AG20443 (cell line): ENCODE data around the gene CLDN8.

Source experiments
- DNase-seq: peaks from one replicate; pipeline ENCODE4 v3.0.0; 2012; ENCODE audit warnings: low spot score, mixed read lengths

Gene CLDN8

GRCh38 chr21:30216041-30216723, at the start of gene CLDN8:
CLDN8 (minus strand) TSS chr21:30216097; CDS start chr21:30215925, 172 bp downstream.
- DNase-seq = no peak

- DNase-seq = peak; percentile 8
Observed at GRCh38 chr21:30257773-30258172, 41.9 kb upstream of the CLDN8 start.

- no peak for DNase-seq
Observed at GRCh38 chr21:30256100-30256499, 40.2 kb upstream of the CLDN8 start.

- DNase-seq = no peak
Observed at GRCh38 chr21:30255679-30256078, 39.8 kb upstream of the CLDN8 start.

GRCh38 chr21:30251781-30252180, 35.9 kb upstream of the CLDN8 start:
- DNase-seq = no peak

GRCh38 chr21:30249936-30250335, 34.0 kb upstream of the CLDN8 start:
- no peak for DNase-seq

- no peak for DNase-seq
Observed at GRCh38 chr21:30248844-30249243, 32.9 kb upstream of the CLDN8 start.

- no peak for DNase-seq
Observed at GRCh38 chr21:30245061-30245460, 29.2 kb upstream of the CLDN8 start.

- DNase-seq = no peak
Observed at GRCh38 chr21:30243691-30244090, 27.8 kb upstream of the CLDN8 start.

- DNase-seq = no peak
Observed at GRCh38 chr21:30240661-30241060, 24.8 kb upstream of the CLDN8 start.

GRCh38 chr21:30238168-30238567, 22.3 kb upstream of the CLDN8 start:
- no peak for DNase-seq

- no peak for DNase-seq
Observed at GRCh38 chr21:30234643-30235042, 18.7 kb upstream of the CLDN8 start.

- DNase-seq = no peak
Observed at GRCh38 chr21:30234050-30234449, 18.2 kb upstream of the CLDN8 start.

GRCh38 chr21:30233228-30234020, 17.5 kb upstream of the CLDN8 start:
- DNase-seq = no peak

GRCh38 chr21:30232011-30232410, 16.1 kb upstream of the CLDN8 start:
- no peak for DNase-seq

- DNase-seq = peak; percentile 42
Observed at GRCh38 chr21:30227633-30228404, 11.9 kb upstream of the CLDN8 start.

- no peak for DNase-seq
Observed at GRCh38 chr21:30227128-30227527, 11.2 kb upstream of the CLDN8 start.

GRCh38 chr21:30223596-30223995, 7.7 kb upstream of the CLDN8 start:
- DNase-seq = no peak

GRCh38 chr21:30222724-30223123, 6.8 kb upstream of the CLDN8 start:
- DNase-seq = no peak

- DNase-seq = no peak
Observed at GRCh38 chr21:30211071-30211470, 4.8 kb downstream of the CLDN8 start.

- DNase-seq = no peak
Observed at GRCh38 chr21:30209601-30210000, 6.3 kb downstream of the CLDN8 start.

GRCh38 chr21:30207252-30207579, 8.7 kb downstream of the CLDN8 start:
- DNase-seq = no peak
